Retinal pigment epithelial cell (primary cell): Measurements from ENCODE around the gene UNC5B.

Experiments used
- DNase-seq: peaks from one replicate; pipeline ENCODE4 v3.0.0-alpha.2; 2010; ENCODE audit warnings: low read depth
- H3K4me3 ChIP-seq: 2 replicates; pipeline ENCODE4 v1.5.1; 2011; ENCODE audit warnings: mild to moderate bottlenecking, low read length, control low read depth, moderate library complexity
- TF ChIP-seq, protein P1 (sequence below): conservative IDR thresholded peaks from 2 replicates; pipeline ENCODE4 v1.5.1; 2011; ENCODE audit warnings: low read depth, low read length, control low read depth, inconsistent platforms

The UNC5B gene

DNA sequence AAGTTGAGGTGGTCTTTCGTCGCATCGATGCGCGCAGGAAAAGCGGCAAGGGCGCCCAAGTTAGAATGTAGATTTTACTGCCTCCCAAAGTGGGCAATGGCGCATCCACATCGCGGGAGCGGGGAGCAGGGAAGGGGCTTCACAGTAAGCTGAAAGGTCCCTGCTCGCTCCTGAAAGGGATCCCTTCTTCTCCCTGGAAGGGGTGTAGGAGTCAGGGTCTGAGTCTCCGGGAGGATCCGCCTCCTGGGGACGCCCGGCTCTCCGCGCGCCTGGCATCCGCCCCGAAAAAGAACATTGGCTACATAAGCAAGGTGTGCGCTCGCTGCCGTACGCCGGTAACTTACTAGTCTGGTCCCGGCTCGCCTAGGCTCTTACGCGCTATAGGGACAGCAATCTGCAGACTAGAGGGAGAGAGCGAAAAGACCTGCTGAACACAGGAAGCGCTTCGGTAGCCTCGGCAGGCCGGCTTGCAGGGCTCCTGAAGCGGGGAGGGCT, 804 bp downstream of the UNC5B start:
- H3K4me3 ChIP-seq: peak overlapping the region; percentile 88
- peak; percentile 67 for DNase-seq
- TF ChIP-seq, protein P1, sequence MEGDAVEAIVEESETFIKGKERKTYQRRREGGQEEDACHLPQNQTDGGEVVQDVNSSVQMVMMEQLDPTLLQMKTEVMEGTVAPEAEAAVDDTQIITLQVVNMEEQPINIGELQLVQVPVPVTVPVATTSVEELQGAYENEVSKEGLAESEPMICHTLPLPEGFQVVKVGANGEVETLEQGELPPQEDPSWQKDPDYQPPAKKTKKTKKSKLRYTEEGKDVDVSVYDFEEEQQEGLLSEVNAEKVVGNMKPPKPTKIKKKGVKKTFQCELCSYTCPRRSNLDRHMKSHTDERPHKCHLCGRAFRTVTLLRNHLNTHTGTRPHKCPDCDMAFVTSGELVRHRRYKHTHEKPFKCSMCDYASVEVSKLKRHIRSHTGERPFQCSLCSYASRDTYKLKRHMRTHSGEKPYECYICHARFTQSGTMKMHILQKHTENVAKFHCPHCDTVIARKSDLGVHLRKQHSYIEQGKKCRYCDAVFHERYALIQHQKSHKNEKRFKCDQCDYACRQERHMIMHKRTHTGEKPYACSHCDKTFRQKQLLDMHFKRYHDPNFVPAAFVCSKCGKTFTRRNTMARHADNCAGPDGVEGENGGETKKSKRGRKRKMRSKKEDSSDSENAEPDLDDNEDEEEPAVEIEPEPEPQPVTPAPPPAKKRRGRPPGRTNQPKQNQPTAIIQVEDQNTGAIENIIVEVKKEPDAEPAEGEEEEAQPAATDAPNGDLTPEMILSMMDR: no peak

DNA sequence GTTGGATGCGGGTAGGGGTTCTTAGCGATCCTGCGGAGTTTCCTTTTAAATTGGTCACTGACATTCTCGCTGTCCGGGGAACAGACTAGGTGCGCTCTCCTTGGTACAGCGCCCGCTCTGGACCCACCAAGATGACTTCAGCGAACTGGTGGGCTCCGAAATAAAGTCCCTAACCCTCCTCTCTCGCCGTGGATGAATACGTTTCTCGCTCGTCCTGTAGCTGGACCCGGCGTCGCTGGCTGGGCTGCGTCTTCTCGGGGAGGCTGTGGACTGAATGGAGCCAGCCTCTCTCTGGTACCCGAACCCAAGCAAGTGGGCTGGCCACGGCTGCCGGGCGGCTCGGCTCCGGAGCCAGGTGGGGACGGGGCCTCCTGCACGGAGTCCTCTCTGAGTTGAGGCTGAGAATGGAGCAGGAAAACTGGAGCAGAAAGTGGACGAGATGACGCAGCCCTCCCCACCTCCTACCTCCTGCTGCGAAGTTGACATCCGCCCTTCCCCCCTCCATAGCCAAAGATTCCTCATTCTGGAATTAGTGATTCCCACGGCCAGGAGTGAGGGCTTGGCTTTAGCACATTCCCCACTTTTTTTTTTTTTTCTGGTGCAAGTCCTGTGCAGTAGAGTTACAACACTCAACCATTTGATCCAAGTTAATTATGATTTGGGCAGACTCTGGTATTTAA, 1.5 kb downstream of the UNC5B start:
- TF ChIP-seq, protein P1: no peak
- peak; percentile 73 for DNase-seq
- peak overlapping the region; percentile 88 for H3K4me3 ChIP-seq

GRCh38 chr10:71214641-71215559, 2.5 kb downstream of the UNC5B start:
- peak overlapping the region; percentile 88 for H3K4me3 ChIP-seq
- TF ChIP-seq, protein P1: no peak
- no peak for DNase-seq

DNA sequence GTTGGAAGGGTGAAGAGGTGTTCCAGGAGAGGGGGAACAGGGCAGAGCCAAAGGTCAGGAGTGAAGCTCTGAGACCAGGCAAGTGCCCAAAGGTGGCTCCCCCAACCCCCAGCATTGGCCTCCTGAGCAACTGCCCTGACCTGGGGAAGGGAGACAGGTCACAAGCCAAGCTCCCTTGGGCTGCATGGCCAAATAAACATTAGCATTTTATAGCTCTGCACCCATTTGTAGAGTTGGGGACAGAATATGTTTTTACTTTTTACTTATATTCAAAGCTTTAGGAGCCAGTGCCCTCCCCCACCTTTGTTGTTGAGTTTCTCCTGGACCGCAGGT, 4.0 kb downstream of the UNC5B start:
- no peak overlapping the region for H3K4me3 ChIP-seq
- DNase-seq: no peak
- TF ChIP-seq, protein P1: no peak

DNA sequence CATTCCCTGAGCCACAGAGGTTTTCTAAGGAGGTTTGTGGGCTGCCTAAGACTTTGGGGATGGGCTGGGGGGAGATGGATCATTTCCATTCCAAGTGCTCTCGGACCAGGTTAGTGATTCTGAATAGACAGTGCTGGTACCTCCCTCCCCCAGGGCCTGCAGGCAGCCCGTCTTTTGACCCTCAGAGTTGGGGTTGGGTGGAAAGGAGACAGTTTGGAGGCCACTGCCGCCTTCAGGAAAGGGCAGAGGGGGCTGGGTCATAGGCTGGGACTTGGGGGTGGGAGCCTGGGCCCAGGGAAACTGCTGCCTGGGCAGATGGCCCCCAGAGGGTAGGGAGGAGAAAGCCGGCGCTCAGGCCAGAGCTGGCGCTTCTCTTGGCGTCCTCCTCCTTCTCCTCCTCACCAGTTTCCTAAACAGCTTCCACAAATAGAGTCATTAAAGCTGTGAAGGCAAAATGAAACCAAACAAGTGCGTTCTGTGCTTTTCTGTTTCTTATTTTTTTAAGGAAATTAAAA, 4.4 kb downstream of the UNC5B start:
- H3K4me3 ChIP-seq: peak overlapping the region; percentile 47
- no peak for DNase-seq
- TF ChIP-seq, protein P1: no peak

- peak overlapping the region; percentile 47 for H3K4me3 ChIP-seq
- DNase-seq: no peak
- TF ChIP-seq, protein P1: peak; percentile 9
These were observed 5.1 kb downstream of the UNC5B start for GRCh38 chr10:71217266-71218045.
